Astrocyte of the cerebellum (primary cell): ENCODE results near the gene KRT72.

ENCODE experiments used
- DNase-seq: peaks from one replicate; pipeline ENCODE4 v3.0.0-alpha.2; 2011; ENCODE audit warnings: low read depth
- H3K4me3 ChIP-seq: 2 replicates; pipeline ENCODE4 v1.5.1; 2011; ENCODE audit warnings: mild to moderate bottlenecking, low read depth, low read length, moderate library complexity
- in situ Hi-C: cut with HindIII; loops from 2 replicates; pipeline ENCODE4 v1.10.0; 2017; ENCODE audit warnings: low sequenced_read_pairs
- TF ChIP-seq, protein P1 (sequence below): IDR thresholded peaks from 2 replicates; pipeline ENCODE4 v1.5.1; 2012; ENCODE audit warnings: low read length, low read depth, moderate library complexity, mild to moderate bottlenecking; ENCODE audit errors: missing control alignments

Gene KRT72

DNA sequence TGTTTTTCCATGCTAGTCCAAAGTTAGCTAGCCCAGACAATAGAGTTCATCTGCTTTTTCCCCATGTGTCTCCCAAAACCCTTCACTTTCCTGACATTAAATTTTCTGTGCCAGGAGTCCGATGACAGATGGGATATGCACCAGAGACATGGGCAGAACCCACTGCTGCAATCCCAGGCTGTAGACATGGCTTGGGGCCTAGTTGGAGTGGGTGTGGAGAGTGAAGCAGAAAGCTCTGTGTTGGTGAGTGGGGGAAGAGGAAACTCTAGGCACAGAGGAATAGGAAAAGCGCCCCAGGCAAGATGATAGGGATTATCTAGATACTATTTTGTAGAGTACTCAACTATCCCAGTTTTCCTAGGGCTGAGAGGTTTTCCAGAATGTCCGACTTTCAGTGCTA lies 22.8 kb downstream of the KRT72 start:
- in situ Hi-C loops = no loop called here
- H3K4me3 ChIP-seq = no peak overlapping the region
- TF ChIP-seq, protein P1, sequence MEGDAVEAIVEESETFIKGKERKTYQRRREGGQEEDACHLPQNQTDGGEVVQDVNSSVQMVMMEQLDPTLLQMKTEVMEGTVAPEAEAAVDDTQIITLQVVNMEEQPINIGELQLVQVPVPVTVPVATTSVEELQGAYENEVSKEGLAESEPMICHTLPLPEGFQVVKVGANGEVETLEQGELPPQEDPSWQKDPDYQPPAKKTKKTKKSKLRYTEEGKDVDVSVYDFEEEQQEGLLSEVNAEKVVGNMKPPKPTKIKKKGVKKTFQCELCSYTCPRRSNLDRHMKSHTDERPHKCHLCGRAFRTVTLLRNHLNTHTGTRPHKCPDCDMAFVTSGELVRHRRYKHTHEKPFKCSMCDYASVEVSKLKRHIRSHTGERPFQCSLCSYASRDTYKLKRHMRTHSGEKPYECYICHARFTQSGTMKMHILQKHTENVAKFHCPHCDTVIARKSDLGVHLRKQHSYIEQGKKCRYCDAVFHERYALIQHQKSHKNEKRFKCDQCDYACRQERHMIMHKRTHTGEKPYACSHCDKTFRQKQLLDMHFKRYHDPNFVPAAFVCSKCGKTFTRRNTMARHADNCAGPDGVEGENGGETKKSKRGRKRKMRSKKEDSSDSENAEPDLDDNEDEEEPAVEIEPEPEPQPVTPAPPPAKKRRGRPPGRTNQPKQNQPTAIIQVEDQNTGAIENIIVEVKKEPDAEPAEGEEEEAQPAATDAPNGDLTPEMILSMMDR = no peak
- no peak for DNase-seq

DNA sequence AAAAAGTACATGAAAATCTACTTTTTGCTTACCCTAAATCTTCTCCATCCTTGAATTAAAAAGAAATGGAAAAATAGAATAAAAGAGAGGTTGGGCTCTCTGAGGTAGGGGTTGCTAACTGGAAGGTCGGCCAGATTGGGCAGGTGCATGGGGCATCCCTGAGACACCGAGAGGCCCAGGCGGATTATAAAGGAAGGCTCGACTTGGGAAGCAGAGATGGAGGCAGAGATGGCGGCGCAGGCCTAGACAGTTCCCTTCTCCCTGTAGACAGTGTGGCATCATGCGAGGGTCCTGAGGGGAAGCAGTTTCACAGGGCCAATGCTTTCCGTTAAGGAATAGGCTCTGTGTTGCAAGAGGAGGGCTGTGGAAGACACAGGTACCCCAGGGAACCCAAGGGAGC lies 23.9 kb downstream of the KRT72 start:
- TF ChIP-seq, protein P1 = no peak
- no peak overlapping the region for H3K4me3 ChIP-seq
- in situ Hi-C loops = no loop called here
- DNase-seq = no peak

DNA sequence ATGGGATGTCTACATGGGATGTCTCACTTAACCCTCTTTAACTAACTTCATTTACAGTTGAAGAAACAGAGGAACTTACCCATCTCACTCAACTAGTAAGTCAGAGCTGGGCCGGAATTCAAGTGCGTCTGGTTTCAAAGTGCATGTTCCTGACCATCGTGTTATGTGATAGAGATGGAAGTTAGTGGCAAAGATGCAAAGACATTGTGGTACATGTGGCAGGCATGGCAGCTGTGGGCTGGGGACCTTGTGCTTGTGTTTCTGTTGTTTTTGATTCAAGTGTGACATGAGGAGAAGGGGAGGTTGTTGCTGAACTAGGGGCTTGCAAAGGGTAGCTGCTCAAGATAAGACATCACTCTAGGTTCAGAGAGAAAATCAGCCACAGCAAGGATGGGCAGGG lies 25.3 kb downstream of the KRT72 start:
- DNase-seq = no peak
- H3K4me3 ChIP-seq = no peak overlapping the region
- TF ChIP-seq, protein P1 = no peak
- in situ Hi-C loops = no loop called here

DNA sequence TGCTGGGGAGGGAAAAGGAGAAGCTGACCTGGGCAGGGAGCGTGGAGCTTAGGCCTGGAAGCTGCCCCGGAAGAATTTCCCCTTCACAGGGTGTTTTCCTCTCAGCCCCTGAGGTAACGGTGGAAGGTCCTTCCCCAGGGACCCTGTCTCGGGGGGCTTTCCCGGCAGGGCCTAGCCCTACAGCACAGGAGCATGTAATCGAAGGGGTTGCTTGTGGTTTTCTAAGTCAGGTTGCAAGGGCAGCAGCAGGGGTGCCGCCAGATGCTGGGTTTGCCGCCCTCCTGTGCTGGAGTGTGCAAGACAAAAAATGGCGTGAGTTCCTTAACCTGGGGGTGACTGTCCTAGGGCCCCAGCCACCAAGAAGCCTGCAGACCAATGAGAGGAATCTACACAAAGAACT lies 26.0 kb downstream of the KRT72 start:
- in situ Hi-C loops = no loop called here
- DNase-seq = no peak
- TF ChIP-seq, protein P1 = no peak
- H3K4me3 ChIP-seq = no peak overlapping the region

DNA sequence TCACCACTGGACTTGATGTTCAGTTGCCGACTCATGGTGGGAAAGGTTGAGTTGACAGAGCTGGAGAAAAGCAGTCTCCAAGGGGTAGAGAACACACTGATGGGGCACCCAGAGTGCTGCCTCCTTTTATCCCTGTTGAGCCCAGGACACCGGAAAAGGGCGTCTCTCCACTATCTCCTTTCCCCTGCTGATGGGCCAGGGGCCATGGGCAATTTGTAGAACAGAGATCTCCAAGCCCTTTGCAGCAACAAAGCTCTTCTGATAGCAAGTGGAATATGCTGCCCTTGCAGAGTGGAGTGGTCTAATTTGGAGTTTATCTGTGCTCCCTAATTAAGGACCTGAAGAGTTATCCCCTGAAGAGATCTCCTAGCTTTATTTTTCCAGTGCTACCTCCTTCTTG lies 27.5 kb downstream of the KRT72 start, which contains the start of gene KRT74:
Gene KRT74 (minus strand): TSS at position 101 of the 400 bp plus-strand sequence. CDS start 66 bp downstream, at position 35.
- TF ChIP-seq, protein P1 = no peak
- in situ Hi-C loops = no loop called here
- no peak within 1 kb of the TSS for H3K4me3 ChIP-seq
- no peak for DNase-seq

DNA sequence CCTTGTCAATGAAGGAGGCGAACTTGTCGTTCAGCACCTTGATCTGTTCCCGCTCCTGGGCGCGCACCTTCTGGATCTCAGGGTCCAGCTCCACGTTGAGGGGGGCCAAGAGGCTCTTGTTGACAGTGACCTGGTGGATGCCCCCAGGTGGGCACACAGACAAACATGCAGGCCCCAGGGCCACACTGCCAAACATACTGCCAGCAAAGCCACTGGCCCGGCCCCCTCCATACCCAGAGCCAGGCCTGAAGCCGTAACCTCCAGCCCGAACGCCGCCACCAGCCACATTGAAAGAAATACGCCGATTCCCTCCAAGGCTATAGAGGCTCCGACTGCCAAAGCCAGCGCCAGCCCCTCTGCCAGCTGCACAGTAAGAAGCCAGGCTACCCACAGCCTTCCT lies 28.0 kb downstream of the KRT72 start:
- TF ChIP-seq, protein P1 = no peak
- DNase-seq = no peak
- no peak overlapping the region for H3K4me3 ChIP-seq
- in situ Hi-C loops = no loop called here

DNA sequence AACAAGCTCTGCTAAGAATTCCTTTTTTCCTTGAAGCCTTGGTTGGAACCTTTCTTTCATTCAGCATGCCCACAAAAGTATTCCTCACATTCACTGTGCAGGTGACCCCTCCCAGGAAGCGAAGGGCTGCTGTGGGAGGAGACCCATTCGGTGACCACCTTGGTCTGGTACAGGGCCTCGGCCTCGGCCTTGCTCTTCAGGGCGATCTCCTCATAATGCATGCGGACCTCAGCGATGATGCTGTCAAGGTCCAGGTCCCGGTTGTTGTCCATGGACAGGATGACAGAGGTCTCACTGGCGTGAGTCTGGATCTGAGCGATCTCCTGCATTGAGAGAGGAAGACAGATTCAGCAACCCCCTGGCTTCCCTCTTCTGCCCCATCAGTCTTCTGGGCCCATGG lies 30.8 kb downstream of the KRT72 start:
- no peak for DNase-seq
- TF ChIP-seq, protein P1 = no peak
- no peak overlapping the region for H3K4me3 ChIP-seq
- in situ Hi-C loops = no loop called here
